HepG2 (cell line): Measurements from ENCODE around the gene USB1. TPM values are rescaled to one million over a fixed set of nuclear protein-coding genes. Genes with fewer than 3 reads are reported as not detected.

Experiments used
- DPF2 ChIP-seq: sonication (generic); formaldehyde crosslinking; IDR thresholded peaks from 2 replicates; pipeline ENCODE4 v1.4.0; 2020; ENCODE audit warnings: mild to moderate bottlenecking, low read depth, missing genetic modification reagents, borderline replicate concordance
- EZH2 ChIP-seq: conservative IDR thresholded peaks from 2 replicates; pipeline ENCODE4 v1.6.1; 2012; ENCODE audit warnings: mild to moderate bottlenecking, low read depth, low read length, moderate library complexity
- FOXO1 ChIP-seq: sonication (generic); formaldehyde crosslinking; IDR thresholded peaks from 2 replicates; pipeline ENCODE4 v1.4.0; 2020; ENCODE audit warnings: missing genetic modification reagents
- FOXP4 ChIP-seq: sonication (generic); formaldehyde crosslinking; IDR thresholded peaks from 2 replicates; pipeline ENCODE4 v1.4.0; 2020; ENCODE audit warnings: missing genetic modification reagents
- MAFK ChIP-seq, 2 experiments: IDR thresholded peaks in 1 of 2; conservative IDR thresholded peaks in 1 of 2; 2 replicates each; pipeline ENCODE4 v1.6.1; 2011; ENCODE audit warnings: improper control_type of control experiment in 2 of 2, low read length in 2 of 2
- MIER2 ChIP-seq: IDR thresholded peaks from 2 replicates; pipeline ENCODE4 v1.6.1; 2016; ENCODE audit warnings: missing biosample characterization, missing genetic modification reagents
- PRDM15 ChIP-seq: sonication (generic); formaldehyde crosslinking; IDR thresholded peaks from 2 replicates; pipeline ENCODE4 v1.4.0; 2020; ENCODE audit warnings: missing genetic modification reagents
- PTBP1 ChIP-seq: fragments of 200-400 bp; formaldehyde crosslinking; IDR thresholded peaks from 2 replicates; pipeline ENCODE4 v1.6.1; 2018; ENCODE audit warnings: low read length, low read depth; ENCODE audit not compliant: poor library complexity, severe bottlenecking
- REL ChIP-seq: sonication (generic); formaldehyde crosslinking; conservative IDR thresholded peaks from 2 replicates; pipeline ENCODE4 v1.8.0; 2022; ENCODE audit warnings: mild to moderate bottlenecking, missing genetic modification reagents, moderate library complexity
- SMAD3 ChIP-seq: sonication (generic); formaldehyde crosslinking; IDR thresholded peaks from 2 replicates; pipeline ENCODE4 v1.4.0; 2020; ENCODE audit warnings: missing genetic modification reagents
- XRCC5 ChIP-seq: fragments of 200-400 bp; formaldehyde crosslinking; optimal IDR thresholded peaks from 2 replicates; pipeline ENCODE3; 2017; ENCODE audit warnings: mild to moderate bottlenecking, low read length
- ZNF124 ChIP-seq: sonication (generic); formaldehyde crosslinking; IDR thresholded peaks from 2 replicates; pipeline ENCODE4 v1.4.0; 2020; ENCODE audit warnings: missing genetic modification reagents
- ZNF414 ChIP-seq: sonication (generic); formaldehyde crosslinking; IDR thresholded peaks from 2 replicates; pipeline ENCODE4 v1.5.0; 2020; ENCODE audit warnings: missing genetic modification reagents
- ZNF597 ChIP-seq: sonication (generic); formaldehyde crosslinking; IDR thresholded peaks from 2 replicates; pipeline ENCODE4 v1.5.0; 2020; ENCODE audit warnings: missing genetic modification reagents
- ZNF691 ChIP-seq: sonication (generic); formaldehyde crosslinking; IDR thresholded peaks from 2 replicates; pipeline ENCODE4 v1.4.0; 2020; ENCODE audit warnings: missing genetic modification reagents, low read depth, mild to moderate bottlenecking, borderline replicate concordance
- ZSCAN20 ChIP-seq: sonication (generic); formaldehyde crosslinking; IDR thresholded peaks from 2 replicates; pipeline ENCODE4 v1.4.0; 2020; ENCODE audit warnings: missing genetic modification reagents, mild to moderate bottlenecking, borderline replicate concordance
- polyA plus RNA-seq, 8 experiments: library from polyadenylated mRNA; depleted of rRNA in 3 of 8; stranded (reverse) in 7 of 8; unstranded in 1 of 8; fragments of >200 nt; fragmentation: Illumina TruSeq in 4 of 8; extraction: Trizol in 4 of 8; gene quantifications; 2 replicates each; pipeline versions ENCODE4 v1.2.1 to v1.2.3, GENCODE V29; 2011 to 2016; ENCODE audit warnings: low read depth in 4 of 8, missing spikeins in 1 of 8, mixed read lengths in 1 of 8; ENCODE audit not compliant: insufficient read depth in 1 of 8
- total RNA-seq, 5 experiments: library from RNA; depleted of rRNA; stranded (reverse); fragments of >200 nt; fragmentation: Illumina TruSeq; extraction: Trizol; gene quantifications; 2 replicates each; pipeline ENCODE4 v1.2.3, GENCODE V29; 2016; ENCODE audit warnings: low read depth in 1 of 5

USB1 gene
- total and polyA plus RNA-seq, 2 of the 13 experiments (the other 11 are each of a cell fraction or from before 2014, with no cell fraction given): 16.7 to 65.4 TPM

GRCh38 chr16:58020628-58021521 is 19.7 kb downstream of the USB1 start (continued):
- TF ChIP-seq FOXP4 (CRISPR knock-in tag) (no peak), PRDM15 (CRISPR knock-in tag) (no peak), SMAD3 (CRISPR knock-in tag) (0 out of 2 replicates have a peak, but pooled peaks have one; percentile 39), PTBP1 (no peak), MIER2 (CRISPR knock-in tag) (no peak), ZNF597 (CRISPR knock-in tag) (no peak), ZNF414 (CRISPR knock-in tag) (no peak), DPF2 (CRISPR knock-in tag) (no peak), FOXO1 (CRISPR knock-in tag) (no peak), EZH2 (no peak), REL (CRISPR knock-in tag) (no peak), ZNF124 (CRISPR knock-in tag) (no peak), XRCC5 (peak; percentile 32), ZNF691 (no peak), ZSCAN20 (no peak), MAFK (conservative IDR thresholded peaks at IDR 0.05 in 1 of 2, IDR thresholded peaks at IDR 0.05 in 1 of 2; ENCODE audit: low read length in 2 of 2) (no peak)
